A673 (cell line): Measurements from ENCODE around the gene SOX1. TPM values are rescaled to one million over a fixed set of nuclear protein-coding genes. Genes with fewer than 3 reads are reported as not detected.

Source experiments
- BruUV-seq: library from RNA; stranded (reverse); fragments of 400-500 nt; replicated peaks from 2 replicates; lab custom pipeline; 2021; lab: Mats Ljungman, UMichigan
- CTCF ChIA-PET: fragments of 300-600 bp; sonication (Branson Sonifier 250); formaldehyde crosslinking; loops from one replicate; lab custom pipeline; 2022; ENCODE audit warnings: antibody characterized with exemption; lab: Charles Lee
- POLR2A ChIA-PET: fragments of 300-600 bp; sonication (Branson Sonifier 250); formaldehyde crosslinking; loops from one replicate; lab custom pipeline; 2022; ENCODE audit warnings: antibody characterized with exemption; ENCODE audit not compliant: low non-redundant PET; lab: Charles Lee
- DNase-seq: peaks from one replicate; pipeline ENCODE4 v3.0.0-alpha.2; 2015; ENCODE audit warnings: low spot score
- H3K27ac ChIP-seq: fragments of 200-600 bp; sonication (generic); 2 replicates; pipeline ENCODE4 v1.5.1; 2016; ENCODE audit warnings: mixed run types, low read depth, mild to moderate bottlenecking, mixed read lengths, antibody characterized with exemption, low read length; ENCODE audit not compliant: poor library complexity, severe bottlenecking
- H3K27me3 ChIP-seq: fragments of 200-600 bp; sonication (generic); replicated peaks from 2 replicates; pipeline ENCODE4 v1.6.1; 2017; ENCODE audit warnings: mixed run types, low read depth, mild to moderate bottlenecking, mixed read lengths, antibody characterized with exemption, low read length; ENCODE audit not compliant: insufficient read depth, poor library complexity
- H3K36me3 ChIP-seq: fragments of 200-600 bp; sonication (generic); 2 replicates; pipeline ENCODE4 v1.6.1; 2016; ENCODE audit warnings: mixed run types, mild to moderate bottlenecking, mixed read lengths, antibody characterized with exemption, low read length; ENCODE audit not compliant: insufficient read depth, poor library complexity, severe bottlenecking
- H3K4me1 ChIP-seq: fragments of 200-600 bp; sonication (generic); 2 replicates; pipeline ENCODE4 v1.6.1; 2017; ENCODE audit warnings: mixed run types, mild to moderate bottlenecking, mixed read lengths, antibody characterized with exemption, low read length; ENCODE audit not compliant: insufficient read depth, poor library complexity, severe bottlenecking
- H3K4me3 ChIP-seq: fragments of 200-600 bp; sonication (generic); 2 replicates; pipeline ENCODE4 v1.5.1; 2016; ENCODE audit warnings: low read depth, mixed run types, mild to moderate bottlenecking, mixed read lengths, low read length; ENCODE audit not compliant: poor library complexity, severe bottlenecking
- H3K9me3 ChIP-seq: fragments of 200-600 bp; sonication (generic); 2 replicates; pipeline ENCODE4 v1.6.1; 2016; ENCODE audit warnings: mixed run types, low read depth, mild to moderate bottlenecking, mixed read lengths, antibody characterized with exemption, low read length; ENCODE audit not compliant: poor library complexity, severe bottlenecking
- EZH2 ChIP-seq: fragments of 200-600 bp; sonication (generic); IDR thresholded peaks from 2 replicates; pipeline ENCODE4 v1.6.1; 2017; ENCODE audit warnings: borderline replicate concordance, low read depth, mild to moderate bottlenecking, mixed read lengths, antibody characterized with exemption, low read length; ENCODE audit not compliant: poor library complexity, severe bottlenecking
- intact Hi-C: fragments of 100-400 bp; cut with micrococcal nuclease; formaldehyde crosslinking; loops from one replicate; pipeline ENCODE4 v1.10.0; 2022; ENCODE audit not compliant: unreplicated experiment
- total RNA-seq: library from RNA; stranded (reverse); gene quantifications from 2 replicates; pipeline ENCODE4 v1.2.3, GENCODE V29; 2021
- TF ChIP-seq, protein P1 (sequence below): fragments of 300-800, 200-600 bp; sonication (generic); conservative IDR thresholded peaks from 2 replicates; pipeline ENCODE4 v1.5.1; 2017; ENCODE audit warnings: low read depth, mild to moderate bottlenecking, antibody characterized with exemption, low read length, moderate library complexity, mixed read lengths

Gene SOX1
- total RNA-seq, 1 experiment from 2014 or later: 56.6 TPM

DNA sequence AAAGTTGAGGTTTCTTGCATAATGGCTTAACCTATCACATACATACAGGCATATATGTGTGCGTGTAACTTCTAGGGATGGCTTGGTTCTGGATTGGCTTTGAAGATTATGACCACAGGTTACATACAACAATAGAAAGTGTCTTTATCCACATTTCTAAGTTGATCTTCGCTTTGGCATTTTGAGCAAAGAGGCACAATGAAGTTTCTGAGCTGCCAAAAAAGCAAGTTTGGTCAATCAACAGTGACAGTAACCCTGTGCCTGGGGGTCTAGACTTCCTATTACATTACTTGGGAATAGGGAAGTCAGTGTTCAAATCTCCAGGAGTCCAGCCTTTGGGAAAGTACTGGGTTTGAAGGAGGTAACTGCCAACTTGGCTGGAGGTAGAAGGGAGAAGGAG lies 3.1 kb upstream of the SOX1 start:
- POLR2A ChIA-PET: no interaction called here
- DNase-seq: no peak
- intact Hi-C loops: no loop called here
- Histone ChIP-seq H3K4me3 (no peak overlapping the region), H3K27me3 (peaks cover 66% of the 10 kb centered on the region), H3K4me1 (peaks cover 4% of the 10 kb centered on the region), H3K36me3 (peaks cover 2% of the 10 kb centered on the region), H3K27ac (no peak overlapping the region), H3K9me3 (no peaks in the 10 kb centered on the region)
- no TSS peak for BruUV-seq
- TF ChIP-seq, protein P1, sequence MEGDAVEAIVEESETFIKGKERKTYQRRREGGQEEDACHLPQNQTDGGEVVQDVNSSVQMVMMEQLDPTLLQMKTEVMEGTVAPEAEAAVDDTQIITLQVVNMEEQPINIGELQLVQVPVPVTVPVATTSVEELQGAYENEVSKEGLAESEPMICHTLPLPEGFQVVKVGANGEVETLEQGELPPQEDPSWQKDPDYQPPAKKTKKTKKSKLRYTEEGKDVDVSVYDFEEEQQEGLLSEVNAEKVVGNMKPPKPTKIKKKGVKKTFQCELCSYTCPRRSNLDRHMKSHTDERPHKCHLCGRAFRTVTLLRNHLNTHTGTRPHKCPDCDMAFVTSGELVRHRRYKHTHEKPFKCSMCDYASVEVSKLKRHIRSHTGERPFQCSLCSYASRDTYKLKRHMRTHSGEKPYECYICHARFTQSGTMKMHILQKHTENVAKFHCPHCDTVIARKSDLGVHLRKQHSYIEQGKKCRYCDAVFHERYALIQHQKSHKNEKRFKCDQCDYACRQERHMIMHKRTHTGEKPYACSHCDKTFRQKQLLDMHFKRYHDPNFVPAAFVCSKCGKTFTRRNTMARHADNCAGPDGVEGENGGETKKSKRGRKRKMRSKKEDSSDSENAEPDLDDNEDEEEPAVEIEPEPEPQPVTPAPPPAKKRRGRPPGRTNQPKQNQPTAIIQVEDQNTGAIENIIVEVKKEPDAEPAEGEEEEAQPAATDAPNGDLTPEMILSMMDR: no peak
- CTCF ChIA-PET: no interaction called here

DNA sequence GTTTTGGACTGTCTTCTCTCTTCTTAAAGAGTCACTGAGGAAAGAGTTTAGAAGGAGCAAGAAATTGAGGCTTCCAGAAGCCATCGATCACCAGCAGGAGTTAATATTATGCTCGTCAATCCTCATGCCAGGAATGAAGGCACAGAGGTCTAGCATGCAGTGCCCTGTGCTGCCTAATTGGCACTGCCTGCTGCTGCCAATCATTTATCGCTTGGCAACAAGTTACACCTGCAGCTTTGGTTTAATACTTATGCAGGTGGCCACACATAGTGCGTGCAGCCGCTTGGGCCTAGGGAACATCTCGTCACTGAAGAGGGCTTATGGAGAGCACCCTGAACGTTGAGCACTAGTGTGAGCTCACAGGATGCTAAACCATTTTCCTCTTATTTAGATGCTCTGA lies 2.7 kb upstream of the SOX1 start:
- intact Hi-C loops: no loop called here
- no peak for TF ChIP-seq EZH2
- TF ChIP-seq, protein P1: no peak
- CTCF ChIA-PET: no interaction called here
- H3K27me3 ChIP-seq: peaks cover 66% of the 10 kb centered on the region
- H3K4me3 ChIP-seq: no peak overlapping the region
- H3K9me3 ChIP-seq: no peaks in the 10 kb centered on the region
- no peak overlapping the region for H3K27ac ChIP-seq
- H3K4me1 ChIP-seq: peaks cover 4% of the 10 kb centered on the region
- peaks cover 6% of the 10 kb centered on the region for H3K36me3 ChIP-seq
- DNase-seq: no peak
- BruUV-seq: no TSS peak
- POLR2A ChIA-PET: no interaction called here

DNA sequence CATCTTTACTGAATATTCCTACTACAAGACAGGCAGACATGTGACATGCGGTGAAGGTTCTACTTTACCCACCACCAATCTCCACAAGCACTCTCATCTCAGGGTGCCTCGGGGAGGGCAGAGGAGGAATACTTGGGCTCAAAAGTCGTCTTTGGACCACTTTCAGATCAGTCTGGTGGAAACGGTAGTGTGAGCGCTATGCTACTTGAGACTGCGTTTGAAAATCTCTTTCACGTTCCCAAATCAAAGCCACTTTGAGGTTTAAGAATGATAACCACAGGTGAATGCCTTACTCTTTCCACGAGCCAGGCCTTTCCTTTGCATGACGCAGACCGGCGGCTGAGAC lies 1.5 kb upstream of the SOX1 start:
- CTCF ChIA-PET: no interaction called here
- BruUV-seq: no TSS peak

More for the DNA sequence above, 1.5 kb upstream of the SOX1 start:
- POLR2A ChIA-PET: no interaction called here
- peaks cover 66% of the 10 kb centered on the region for H3K27me3 ChIP-seq
- H3K9me3 ChIP-seq: no peaks in the 10 kb centered on the region
- DNase-seq: no peak
- peak overlapping the region; percentile 63 for H3K4me3 ChIP-seq
- peaks cover 16% of the 10 kb centered on the region for H3K36me3 ChIP-seq
- H3K4me1 ChIP-seq: peaks cover 4% of the 10 kb centered on the region
- H3K27ac ChIP-seq: no peak overlapping the region
- peak; percentile 5 for TF ChIP-seq EZH2
- TF ChIP-seq, protein P1: no peak
- intact Hi-C loops: no loop called here
